ENCODE measurements around the gene MALSU1.

DNA sequence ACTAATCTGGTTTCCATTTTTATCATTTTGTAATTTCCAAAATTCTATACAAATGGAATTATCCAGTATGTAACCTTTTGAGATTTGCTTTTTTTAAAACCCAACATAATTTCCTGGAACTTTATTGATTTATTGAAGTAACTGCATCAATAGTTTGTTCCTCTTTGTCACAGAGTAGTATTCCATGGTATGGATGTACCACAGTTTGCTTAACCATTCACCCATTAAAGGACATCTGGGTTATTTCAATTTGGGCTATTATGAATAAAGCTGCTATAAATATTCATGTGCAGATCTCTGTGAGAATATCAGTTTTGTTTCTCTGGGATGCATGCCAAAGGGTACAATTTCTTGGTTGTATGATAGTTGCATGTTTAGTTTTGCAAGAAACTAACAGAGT is 49.7 kb upstream of the MALSU1 start:
- TF ChIP-seq, protein P1, sequence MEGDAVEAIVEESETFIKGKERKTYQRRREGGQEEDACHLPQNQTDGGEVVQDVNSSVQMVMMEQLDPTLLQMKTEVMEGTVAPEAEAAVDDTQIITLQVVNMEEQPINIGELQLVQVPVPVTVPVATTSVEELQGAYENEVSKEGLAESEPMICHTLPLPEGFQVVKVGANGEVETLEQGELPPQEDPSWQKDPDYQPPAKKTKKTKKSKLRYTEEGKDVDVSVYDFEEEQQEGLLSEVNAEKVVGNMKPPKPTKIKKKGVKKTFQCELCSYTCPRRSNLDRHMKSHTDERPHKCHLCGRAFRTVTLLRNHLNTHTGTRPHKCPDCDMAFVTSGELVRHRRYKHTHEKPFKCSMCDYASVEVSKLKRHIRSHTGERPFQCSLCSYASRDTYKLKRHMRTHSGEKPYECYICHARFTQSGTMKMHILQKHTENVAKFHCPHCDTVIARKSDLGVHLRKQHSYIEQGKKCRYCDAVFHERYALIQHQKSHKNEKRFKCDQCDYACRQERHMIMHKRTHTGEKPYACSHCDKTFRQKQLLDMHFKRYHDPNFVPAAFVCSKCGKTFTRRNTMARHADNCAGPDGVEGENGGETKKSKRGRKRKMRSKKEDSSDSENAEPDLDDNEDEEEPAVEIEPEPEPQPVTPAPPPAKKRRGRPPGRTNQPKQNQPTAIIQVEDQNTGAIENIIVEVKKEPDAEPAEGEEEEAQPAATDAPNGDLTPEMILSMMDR (conservative IDR thresholded peaks at IDR 0.05 in 1 of 2, IDR thresholded peaks at IDR 0.05 in 1 of 2; ENCODE audit: low read depth in 1 of 2, low read length in 2 of 2) = no peak
- TF ChIP-seq EZH2 (IDR thresholded peaks at IDR 0.05; ENCODE audit: low read length, missing control alignments) = no peak

All from fibroblast of lung (primary cell).